Cardiac septum (tissue), 1 donor: Measurements from ENCODE around the gene JAGN1. TPM values are rescaled to one million over a fixed set of nuclear protein-coding genes. Genes with fewer than 3 reads are reported as not detected.
"Not testable (repeated sequence)": the region's sequence is repeated elsewhere in the genome, so short reads cannot be mapped to it uniquely, and the experiment has no call there.

Source experiments
- DNase-seq: peaks from one replicate; pipeline ENCODE4 v3.0.0-alpha.2; 2020; ENCODE audit warnings: low spot score
- intact Hi-C: fragments of 100-400 bp; cut with DNase I; formaldehyde crosslinking; loops from one replicate; pipeline ENCODE4 v1.14.0; 2022
- total RNA-seq: library from RNA; stranded (reverse); fragmentation: NEBNext Ultra II Directional; extraction: Animal tissue kit (Norgen Biotek cat#: 25700); gene quantifications from one replicate; pipeline ENCODE4 v1.2.1, GENCODE V29; 2021
- donor health status: DM: no; HTN: no; CAD: no.

The JAGN1 gene
- total RNA-seq, 1 donor from 2014 or later, result 17.3 TPM

- DNase-seq, result no peak
- intact Hi-C loops, result loop anchor here (2.0 to 5.0 kb wide), 3 partner anchors 24 to 99 kb away; partner anchors contain the start of genes ARPC4 and TADA3
Observed at GRCh38 chr3:9891072-9891622, 737 bp downstream of the JAGN1 start.

DNA sequence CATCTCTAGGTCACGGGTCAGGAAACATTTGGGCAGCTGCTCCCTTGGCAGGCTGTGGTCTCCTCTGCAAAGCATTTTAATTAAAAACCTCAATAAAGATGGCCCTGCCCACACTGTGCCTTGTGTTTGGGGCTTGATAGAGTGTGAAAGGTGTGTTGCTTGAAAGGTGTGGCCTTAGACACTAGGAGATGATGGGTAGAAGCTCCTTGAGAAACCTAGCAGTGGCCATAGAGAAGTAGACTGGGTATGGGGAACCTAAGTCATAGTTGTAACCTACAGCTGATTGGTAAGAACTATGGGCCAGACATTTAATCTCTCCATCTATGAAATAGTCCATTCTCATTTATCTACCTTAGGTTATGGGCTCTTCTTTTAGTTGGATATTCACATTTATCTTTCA is 3.3 kb downstream of the JAGN1 start:
- intact Hi-C loops, result loop anchor here (5.0 kb wide), 1 partner anchor 101 kb away; the partner anchor contains the start of genes ARPC4 and TADA3
- no peak for DNase-seq

DNA sequence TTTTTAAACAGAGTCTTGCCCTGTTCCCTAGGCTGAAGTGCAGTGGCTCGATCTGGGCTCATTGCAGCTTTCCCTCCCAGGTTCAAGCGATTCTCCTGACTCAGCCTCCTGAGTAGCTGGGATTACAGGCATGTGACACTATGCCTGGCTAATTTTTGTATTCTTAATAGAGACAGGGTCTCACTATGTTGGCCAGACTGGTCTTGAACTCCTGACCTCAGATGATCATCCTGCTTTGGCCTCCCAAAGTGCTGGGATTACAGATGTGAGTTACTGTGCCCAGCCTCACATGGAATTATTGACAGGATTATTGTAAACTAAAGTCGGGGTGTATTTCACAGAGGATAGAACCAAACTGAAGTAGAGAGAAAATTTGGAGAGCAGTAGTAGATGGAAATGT is 5.3 kb downstream of the JAGN1 start:
- DNase-seq, intact Hi-C loops: not testable (repeated sequence)

DNA sequence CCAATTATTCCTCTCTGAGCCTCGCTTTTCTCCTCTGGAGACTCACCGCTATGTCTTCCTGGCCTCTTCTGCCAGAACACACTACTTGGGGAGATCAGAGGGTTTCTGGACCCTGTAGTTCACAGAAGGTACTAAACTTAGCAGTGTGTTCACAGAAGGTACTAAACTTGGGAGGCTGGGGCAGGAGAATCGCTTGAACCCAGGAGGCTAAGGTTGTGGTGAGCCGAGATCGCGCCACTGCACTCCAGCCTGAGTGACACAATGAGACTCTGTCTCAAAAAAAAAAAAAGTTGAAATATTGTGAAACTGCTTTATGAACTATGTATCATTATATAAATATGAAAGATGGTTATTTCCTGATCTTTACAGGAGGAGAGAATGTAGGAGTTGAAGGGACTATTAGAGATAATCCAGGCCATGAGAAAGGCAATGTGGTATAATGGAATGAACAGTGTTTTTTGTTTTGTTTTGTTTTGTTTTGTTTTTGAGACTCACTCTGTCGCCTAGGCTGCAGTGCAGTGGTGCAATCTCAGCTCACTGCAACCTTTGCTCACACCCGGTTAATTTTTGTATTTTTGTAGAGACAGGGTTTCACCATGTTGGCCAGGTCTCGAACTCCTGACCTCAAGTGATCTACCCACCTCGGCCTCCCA is 6.5 kb downstream of the JAGN1 start:
- intact Hi-C loops, DNase-seq: not testable (repeated sequence)

DNA sequence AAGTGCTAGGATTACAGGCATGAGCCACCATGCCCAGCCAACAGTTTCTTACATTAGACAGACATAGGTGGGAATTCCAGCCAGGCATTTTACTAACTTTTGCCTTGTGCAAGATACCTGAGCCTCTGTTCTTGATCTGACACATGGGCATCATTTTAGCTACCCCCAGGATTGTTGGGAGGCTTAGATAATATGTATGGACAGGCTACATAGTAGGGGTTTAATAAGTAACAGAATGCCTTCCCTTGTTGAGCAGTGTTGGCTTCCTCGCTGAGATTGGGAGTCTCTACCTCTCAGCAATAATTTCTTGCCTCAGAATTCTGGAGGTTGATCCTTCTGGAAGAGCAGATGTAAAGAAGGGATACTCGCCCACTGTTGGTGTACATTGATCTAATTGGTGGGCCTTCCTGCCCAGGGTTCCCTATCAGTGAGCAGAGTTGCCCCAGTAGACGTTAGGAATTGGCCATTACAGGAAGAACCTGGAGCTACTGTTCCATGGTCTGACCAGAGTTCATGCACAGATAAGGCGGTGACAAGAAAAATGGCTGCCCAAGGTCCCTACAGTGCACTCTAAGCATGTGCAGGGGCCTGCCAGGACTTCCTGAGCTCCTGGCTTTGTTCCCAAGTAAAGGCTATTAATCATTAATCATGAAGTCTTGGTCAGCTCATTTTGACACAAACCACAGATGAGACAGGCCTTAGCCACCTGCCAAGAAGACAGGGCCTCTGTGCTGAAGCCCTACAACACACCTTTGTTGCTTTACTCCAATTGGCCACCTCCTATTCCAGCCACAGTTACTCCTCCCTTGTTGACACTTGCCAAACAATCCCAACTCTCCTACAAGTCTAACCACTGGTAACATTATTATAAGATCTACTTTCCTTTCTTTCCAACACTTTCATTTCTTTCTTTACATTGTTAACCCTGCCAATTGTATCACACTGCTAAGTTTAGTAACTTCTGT is 7.3 kb downstream of the JAGN1 start:
- DNase-seq, result no peak
- intact Hi-C loops, result no loop called here

DNA sequence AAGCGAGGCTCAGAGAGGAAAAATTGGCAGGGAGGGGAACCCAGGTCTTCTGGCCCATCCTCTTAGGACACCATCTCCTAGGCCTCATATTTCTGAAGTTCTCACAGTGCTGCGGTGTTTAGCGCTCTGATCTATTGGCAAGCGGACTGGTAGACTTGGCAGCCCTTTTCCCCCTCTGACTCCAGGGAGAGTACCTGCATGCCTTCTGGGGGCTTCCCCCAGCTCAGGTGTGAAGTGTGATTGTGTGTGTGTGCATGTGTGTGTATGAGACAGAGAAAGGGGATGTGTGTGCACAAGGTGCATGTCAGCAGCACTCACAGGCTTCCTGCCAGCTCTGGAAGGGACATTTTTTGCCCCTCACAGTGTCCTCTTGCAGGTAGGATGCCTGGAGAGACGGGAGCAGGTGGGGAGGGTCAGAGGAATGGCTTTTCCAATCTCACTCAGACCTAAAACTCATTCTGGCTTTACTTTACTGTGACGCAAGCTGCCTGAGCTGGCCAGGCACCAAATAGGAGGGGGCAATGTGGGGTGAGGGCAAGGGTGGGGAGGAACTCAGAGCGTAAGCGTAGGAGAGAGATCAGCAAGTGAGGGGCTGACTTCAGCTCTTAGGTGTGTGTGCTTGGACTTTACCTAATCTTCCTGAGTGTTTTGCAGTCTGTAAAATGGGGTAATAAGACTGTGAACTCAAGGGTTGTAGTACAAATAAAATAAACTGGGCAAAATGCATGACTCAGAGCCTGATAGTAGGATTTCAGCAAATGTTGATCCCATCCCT is 8.2 kb downstream of the JAGN1 start:
- intact Hi-C loops, result no loop called here
- no peak for DNase-seq

GRCh38 chr3:9899289-9899791 is 8.9 kb downstream of the JAGN1 start:
- intact Hi-C loops, result no loop called here
- no peak for DNase-seq

GRCh38 chr3:9900965-9901415 is 10.6 kb downstream of the JAGN1 start:
- DNase-seq, intact Hi-C loops: not testable (repeated sequence)

GRCh38 chr3:9901967-9902366 is 11.6 kb downstream of the JAGN1 start:
- no peak for DNase-seq
- intact Hi-C loops, result no loop called here

GRCh38 chr3:9902372-9903237 is 12.2 kb downstream of the JAGN1 start, which contains the start of gene IL17RE:
Gene IL17RE, plus strand, starts transcription at chr3:9902848. Its CDS starts 85 bp downstream, at chr3:9902933.
- intact Hi-C loops, result no loop called here

DNA sequence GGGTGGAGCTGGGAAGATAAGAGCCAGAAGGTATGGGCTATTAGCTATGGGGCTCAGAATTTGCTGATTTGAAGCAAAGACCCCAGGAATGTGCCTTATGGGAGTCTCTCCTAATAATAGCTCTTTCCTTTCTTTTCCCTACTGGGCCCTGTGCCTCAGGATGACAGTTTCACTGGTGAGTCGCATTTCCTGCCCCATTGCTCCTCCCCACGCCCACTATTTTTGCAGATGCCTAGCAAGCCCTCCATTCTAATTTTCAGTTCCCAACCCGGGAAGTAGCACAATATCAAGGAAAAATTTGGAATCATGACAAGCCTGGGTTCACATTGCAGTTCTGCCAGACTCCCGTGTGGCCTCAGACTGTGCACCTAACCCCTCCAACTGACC is 12.8 kb downstream of the JAGN1 start:
- DNase-seq, result no peak
- intact Hi-C loops, result no loop called here

More at GRCh38 chr3:9902372-9903237, 12.2 kb downstream of the JAGN1 start, which contains the start of gene IL17RE:
- DNase-seq, result no peak

DNA sequence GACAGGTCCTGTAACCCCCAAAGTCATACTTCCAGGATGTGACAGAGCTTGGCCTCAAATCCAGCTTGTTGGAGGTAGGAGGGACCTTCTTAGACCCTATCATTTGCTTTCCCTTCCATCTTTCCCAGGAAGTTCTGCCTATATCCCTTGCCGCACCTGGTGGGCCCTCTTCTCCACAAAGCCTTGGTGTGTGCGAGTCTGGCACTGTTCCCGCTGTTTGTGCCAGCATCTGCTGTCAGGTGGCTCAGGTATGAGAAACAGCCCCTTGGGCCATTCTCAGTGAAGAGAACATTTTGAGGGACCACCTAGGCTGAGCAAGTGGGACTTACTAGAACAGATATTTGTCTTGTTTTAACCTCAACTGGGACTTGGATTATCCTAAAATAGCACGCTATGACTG is 13.5 kb downstream of the JAGN1 start:
- intact Hi-C loops, result no loop called here
- DNase-seq, result no peak

DNA sequence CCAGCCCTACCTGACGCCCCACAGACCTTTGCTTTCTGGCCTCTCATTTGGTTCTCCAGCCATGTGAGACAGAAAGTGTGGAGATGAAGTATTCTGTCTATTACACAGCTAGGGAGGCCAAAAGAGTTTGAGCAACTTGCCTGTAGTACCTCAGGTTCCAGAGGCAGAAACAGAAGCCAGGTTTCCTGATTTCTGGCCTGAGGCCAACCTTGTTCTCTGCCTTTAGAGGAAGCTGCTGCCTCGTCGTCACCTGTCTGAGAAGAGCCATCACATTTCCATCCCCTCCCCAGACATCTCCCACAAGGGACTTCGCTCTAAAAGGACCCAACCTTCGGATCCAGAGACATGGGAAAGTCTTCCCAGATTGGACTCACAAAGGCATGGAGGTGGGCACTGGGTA is 16.1 kb downstream of the JAGN1 start:
- intact Hi-C loops, result no loop called here
- DNase-seq, result no peak

GRCh38 chr3:9908286-9908685 is 17.9 kb downstream of the JAGN1 start:
- intact Hi-C loops, result no loop called here
- no peak for DNase-seq

GRCh38 chr3:9909221-9910013 is 19.0 kb downstream of the JAGN1 start:
- intact Hi-C loops, result loop anchor here (10.0 kb wide), 1 partner anchor 65 kb away; the partner anchor contains the start of gene RPUSD3
- no peak for DNase-seq

GRCh38 chr3:9911863-9912262 is 21.5 kb downstream of the JAGN1 start:
- no peak for DNase-seq
- intact Hi-C loops, result loop anchor here (10.0 kb wide), 1 partner anchor 67 kb away; the partner anchor contains the start of gene RPUSD3

DNA sequence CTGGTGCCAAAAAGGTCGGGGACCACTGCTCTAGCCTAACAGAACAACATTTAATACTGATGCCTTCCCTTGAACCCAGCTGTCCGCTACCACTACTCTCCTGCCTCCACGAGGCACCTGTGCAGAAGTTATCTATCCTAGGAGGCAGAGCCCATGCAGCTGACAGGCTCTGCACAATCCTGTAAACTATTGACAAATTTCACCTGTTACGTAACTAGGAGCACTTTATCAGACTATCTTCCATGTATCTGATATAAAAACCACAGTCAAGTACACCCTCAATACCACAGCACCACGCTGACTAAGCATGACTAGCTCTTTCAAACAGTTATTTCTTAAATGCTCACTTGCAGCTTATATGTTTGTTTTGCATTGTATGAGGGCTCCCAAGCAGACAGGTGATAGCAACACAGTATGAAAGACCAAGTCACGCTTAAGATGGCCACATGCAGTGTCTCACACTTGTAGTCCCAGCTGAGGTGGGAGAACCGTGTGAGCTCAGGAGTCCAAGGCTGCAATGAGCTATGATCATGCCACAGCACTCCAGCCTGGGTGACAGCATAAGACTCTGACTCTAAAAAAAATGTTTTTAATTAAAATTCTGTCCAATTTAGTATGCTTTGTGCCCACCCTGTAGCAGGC is 22.0 kb downstream of the JAGN1 start:
- no peak for DNase-seq
- intact Hi-C loops, result loop anchor here (10.0 kb wide), 1 partner anchor 68 kb away; the partner anchor contains the start of gene RPUSD3
